Panc1 (cell line): ENCODE measurements around the gene SMC4.

Experiments used
- POLR2AphosphoS5 ChIP-seq: IDR thresholded peaks from 2 replicates; pipeline ENCODE4 v1.6.1; 2012; ENCODE audit warnings: mild to moderate bottlenecking, low read depth, low read length, moderate library complexity
- SIN3A ChIP-seq: IDR thresholded peaks from 2 replicates; pipeline ENCODE4 v1.6.1; 2012; ENCODE audit warnings: low read depth, mild to moderate bottlenecking, low read length, moderate library complexity, borderline replicate concordance; ENCODE audit not compliant: insufficient read depth
- TF ChIP-seq, protein P1 (sequence below): fragments of 450-650 bp; IDR thresholded peaks from 2 replicates; pipeline ENCODE4 v1.5.1; 2017; ENCODE audit warnings: mild to moderate bottlenecking

DNA sequence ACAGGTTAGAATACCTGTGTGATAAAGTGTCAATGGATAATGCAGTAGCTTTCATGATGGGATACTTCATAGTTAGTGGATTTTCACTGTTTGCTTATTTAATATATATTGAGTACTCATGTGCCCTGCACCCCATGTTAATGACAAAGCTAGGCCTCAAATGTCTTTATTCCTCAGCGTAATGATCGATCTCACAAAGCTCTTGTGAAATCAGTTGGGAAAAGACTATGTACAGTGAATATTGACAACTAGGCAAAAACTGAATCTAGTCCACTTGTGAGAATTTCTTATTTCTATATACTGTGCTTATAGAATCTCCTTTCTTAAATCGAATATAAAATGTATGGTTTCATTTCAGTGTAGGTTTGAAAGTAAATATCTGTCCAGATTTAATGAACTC lies 17.9 kb downstream of the SMC4 start:
- TF ChIP-seq, protein P1, sequence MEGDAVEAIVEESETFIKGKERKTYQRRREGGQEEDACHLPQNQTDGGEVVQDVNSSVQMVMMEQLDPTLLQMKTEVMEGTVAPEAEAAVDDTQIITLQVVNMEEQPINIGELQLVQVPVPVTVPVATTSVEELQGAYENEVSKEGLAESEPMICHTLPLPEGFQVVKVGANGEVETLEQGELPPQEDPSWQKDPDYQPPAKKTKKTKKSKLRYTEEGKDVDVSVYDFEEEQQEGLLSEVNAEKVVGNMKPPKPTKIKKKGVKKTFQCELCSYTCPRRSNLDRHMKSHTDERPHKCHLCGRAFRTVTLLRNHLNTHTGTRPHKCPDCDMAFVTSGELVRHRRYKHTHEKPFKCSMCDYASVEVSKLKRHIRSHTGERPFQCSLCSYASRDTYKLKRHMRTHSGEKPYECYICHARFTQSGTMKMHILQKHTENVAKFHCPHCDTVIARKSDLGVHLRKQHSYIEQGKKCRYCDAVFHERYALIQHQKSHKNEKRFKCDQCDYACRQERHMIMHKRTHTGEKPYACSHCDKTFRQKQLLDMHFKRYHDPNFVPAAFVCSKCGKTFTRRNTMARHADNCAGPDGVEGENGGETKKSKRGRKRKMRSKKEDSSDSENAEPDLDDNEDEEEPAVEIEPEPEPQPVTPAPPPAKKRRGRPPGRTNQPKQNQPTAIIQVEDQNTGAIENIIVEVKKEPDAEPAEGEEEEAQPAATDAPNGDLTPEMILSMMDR = no peak
- TF ChIP-seq POLR2AphosphoS5 (no peak), SIN3A (no peak)
